ENCODE measurements around the gene PES1. TPM values are rescaled to one million over a fixed set of nuclear protein-coding genes. Genes with fewer than 3 reads are reported as not detected.
"Not testable (repeated sequence)": the region's sequence is repeated elsewhere in the genome, so short reads cannot be mapped to it uniquely, and the experiment has no call there.

The PES1 gene
- total and polyA plus RNA-seq, 2 donors (not counting 3 experiments of a cell fraction or from before 2014, with no cell fraction given), result 110 to 135 TPM

- H3K27me3 ChIP-seq (ENCODE audit: control insufficient read depth in 2 of 2, insufficient read depth in 2 of 2, low read length in 2 of 2); H3K4me2 ChIP-seq (ENCODE audit: insufficient read depth, low read length); intact Hi-C loops (cut with micrococcal nuclease); H3K36me3 ChIP-seq (ENCODE audit: control insufficient read depth in 2 of 2, extremely low read depth in 1 of 2, insufficient read depth in 2 of 2, low read length in 2 of 2); dilution Hi-C loops (cut with MboI; ENCODE audit: extremely low pct_ligation_motif_present, low sequenced_read_pairs); H4K20me1 ChIP-seq (replicated peaks; ENCODE audit: control insufficient read depth, extremely low read depth, insufficient read depth, low read length); FAIRE-seq; DNase-seq (ENCODE audit: low read depth, low spot score); H2AFZ ChIP-seq (ENCODE audit: low read depth, low read length); H3K4me1 ChIP-seq (ENCODE audit: control insufficient read depth, extremely low read depth, insufficient read depth, low read length); H3K79me2 ChIP-seq (ENCODE audit: control insufficient read depth, insufficient read depth, low read length); H3K27ac ChIP-seq (ENCODE audit: insufficient read depth, low read depth, low read length); H3K9me3 ChIP-seq (replicated peaks; ENCODE audit: control insufficient read depth, insufficient read depth, low read length); H3K9ac ChIP-seq (replicated peaks; ENCODE audit: extremely low read depth, insufficient read depth, low read length); BruUV-seq (replicated peaks); POLR2A ChIA-PET; H3K4me3 ChIP-seq (replicated peaks in 1 of 3; ENCODE audit: insufficient read depth in 1 of 3, low read depth in 1 of 3, low read length in 3 of 3); H3K9me1 ChIP-seq (replicated peaks; ENCODE audit: control insufficient read depth, extremely low read depth, insufficient read depth, low read length); CTCF ChIA-PET: not testable (repeated sequence)
- TF ChIP-seq CTCF (IDR thresholded peaks at IDR 0.05; ENCODE audit: extremely low read depth in 1 of 2, insufficient read depth in 1 of 2, low read depth in 1 of 2, low read length in 2 of 2), result peak in 1 of 2 donors; percentile 13
Measured at GRCh38 chr22:30560643-30561202, 31.0 kb downstream of the PES1 start.

- POLR2A ChIA-PET, result no interaction called here
- FAIRE-seq, result no peak
Measured at GRCh38 chr22:30559889-30560288, 31.8 kb downstream of the PES1 start.

More at GRCh38 chr22:30559889-30560288, 31.8 kb downstream of the PES1 start:
- Histone ChIP-seq H3K4me1 (ENCODE audit: control insufficient read depth, extremely low read depth, insufficient read depth, low read length) (no peaks in the 10 kb centered on the region), H3K9ac (replicated peaks; ENCODE audit: extremely low read depth, insufficient read depth, low read length) (no peak overlapping the region), H3K4me2 (ENCODE audit: insufficient read depth, low read length) (no peak overlapping the region), H3K4me3 (replicated peaks in 1 of 3; ENCODE audit: insufficient read depth in 1 of 3, low read depth in 1 of 3, low read length in 3 of 3) (no peak overlapping the region), H3K27ac (ENCODE audit: insufficient read depth, low read depth, low read length) (no peak overlapping the region), H3K27me3 (ENCODE audit: control insufficient read depth in 2 of 2, insufficient read depth in 2 of 2, low read length in 2 of 2) (no peaks in the 10 kb centered on the region), H3K9me1 (replicated peaks; ENCODE audit: control insufficient read depth, extremely low read depth, insufficient read depth, low read length) (no peaks in the 10 kb centered on the region), H3K79me2 (ENCODE audit: control insufficient read depth, insufficient read depth, low read length) (no peaks in the 10 kb centered on the region), H3K36me3 (ENCODE audit: control insufficient read depth in 2 of 2, extremely low read depth in 1 of 2, insufficient read depth in 2 of 2, low read length in 2 of 2) (no peaks in the 10 kb centered on the region), H2AFZ (ENCODE audit: low read depth, low read length) (no peak overlapping the region), H4K20me1 (replicated peaks; ENCODE audit: control insufficient read depth, extremely low read depth, insufficient read depth, low read length) (no peaks in the 10 kb centered on the region), H3K9me3 (replicated peaks; ENCODE audit: control insufficient read depth, insufficient read depth, low read length) (no peaks in the 10 kb centered on the region)
- TF ChIP-seq CTCF (IDR thresholded peaks at IDR 0.05; ENCODE audit: extremely low read depth in 1 of 2, insufficient read depth in 1 of 2, low read depth in 1 of 2, low read length in 2 of 2) (no peak), POLR2A (IDR thresholded peaks at IDR 0.05; ENCODE audit: low read depth, low read length) (no peak), JUN (IDR thresholded peaks at IDR 0.05; ENCODE audit: borderline replicate concordance, insufficient read depth, insufficient read length, low read depth) (no peak)
- no peak for DNase-seq (ENCODE audit: low read depth, low spot score)
- intact Hi-C loops (cut with micrococcal nuclease), result no loop called here
- no TSS peak for BruUV-seq (replicated peaks)
- CTCF ChIA-PET, result no interaction called here
- dilution Hi-C loops (cut with MboI; ENCODE audit: extremely low pct_ligation_motif_present, low sequenced_read_pairs), result no loop called here

All from endothelial cell of umbilical vein (primary cell).